Neural cell (in vitro differentiated cells): ENCODE data around the gene P4HA3.

Experiments
- CTCF ChIP-seq: fragments of 450-650 bp; IDR thresholded peaks from 2 replicates; pipeline ENCODE4 v1.5.1; 2014; ENCODE audit warnings: antibody characterized with exemption, mild to moderate bottlenecking, moderate library complexity; ENCODE audit not compliant: poor library complexity, severe bottlenecking
- EP300 ChIP-seq: fragments of 450-650 bp; conservative IDR thresholded peaks from 2 replicates; pipeline ENCODE4 v1.6.1; 2014; ENCODE audit warnings: antibody characterized with exemption, mild to moderate bottlenecking, moderate library complexity; ENCODE audit not compliant: poor library complexity, severe bottlenecking
- EZH2 ChIP-seq: fragments of 200-600, 300-800 bp; shearing (Covaris generic), sonication (generic); IDR thresholded peaks from 2 replicates; pipeline ENCODE4 v1.6.1; 2014; ENCODE audit warnings: antibody characterized with exemption, low read length, borderline replicate concordance, mild to moderate bottlenecking; ENCODE audit not compliant: insufficient read depth, poor library complexity, severe bottlenecking
- TAF1 ChIP-seq: IDR thresholded peaks from 2 replicates; pipeline ENCODE4 v1.6.1; 2012; ENCODE audit warnings: low read depth

DNA sequence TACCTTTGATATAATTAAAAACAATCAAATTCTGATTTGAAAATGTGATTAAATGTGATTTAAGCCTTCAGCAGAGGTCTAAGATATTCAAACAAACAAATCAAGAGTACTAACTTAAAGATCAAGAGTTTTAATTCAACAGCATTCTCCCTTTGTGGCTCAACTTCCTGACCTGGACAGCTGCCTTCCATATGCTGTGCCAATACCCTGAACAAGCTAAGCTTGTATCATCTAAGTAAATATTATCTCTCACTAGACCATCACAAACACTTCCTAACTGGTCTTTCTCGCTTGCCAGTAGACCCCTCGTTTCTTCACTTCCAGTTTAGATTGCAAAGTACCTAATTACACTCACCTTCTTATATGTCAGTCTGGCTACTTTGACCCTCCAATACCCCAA, 35.9 kb upstream of the P4HA3 start:
- TF ChIP-seq CTCF (no peak), TAF1 (no peak), EP300 (no peak), EZH2 (no peak)
